NCI-H187 (cell line): Measurements from ENCODE around the gene DLG2.
A peak's percentile ranks its signal among the peaks of the same experiment; 100 is the strongest.

Experiments
- DNase-seq, 2 experiments: peaks; one replicate each; lab custom pipeline; 2025; lab: John Stamatoyannopoulos, UW

DLG2 gene

DNA sequence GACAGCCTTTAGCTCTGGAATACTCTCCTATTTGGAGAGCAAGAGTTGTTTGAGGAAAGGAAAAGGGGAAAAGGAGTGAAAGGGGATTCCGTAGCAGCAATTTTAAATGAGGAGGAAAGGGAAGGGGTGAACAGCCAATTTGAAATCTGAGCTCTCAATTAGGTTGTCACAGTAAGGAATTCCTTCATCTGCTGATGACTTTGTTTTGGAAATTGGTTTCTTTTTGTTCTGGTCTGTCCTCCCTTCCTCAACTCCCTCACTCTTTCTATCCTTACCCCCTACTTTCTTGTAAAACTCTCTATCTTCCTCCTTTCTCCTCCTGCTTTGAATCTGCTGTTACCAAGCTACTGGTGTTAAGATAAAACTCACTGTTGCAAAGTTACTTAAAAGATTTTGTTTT, 1155.6 kb downstream of the DLG2 start:
- no peak for DNase-seq

DNA sequence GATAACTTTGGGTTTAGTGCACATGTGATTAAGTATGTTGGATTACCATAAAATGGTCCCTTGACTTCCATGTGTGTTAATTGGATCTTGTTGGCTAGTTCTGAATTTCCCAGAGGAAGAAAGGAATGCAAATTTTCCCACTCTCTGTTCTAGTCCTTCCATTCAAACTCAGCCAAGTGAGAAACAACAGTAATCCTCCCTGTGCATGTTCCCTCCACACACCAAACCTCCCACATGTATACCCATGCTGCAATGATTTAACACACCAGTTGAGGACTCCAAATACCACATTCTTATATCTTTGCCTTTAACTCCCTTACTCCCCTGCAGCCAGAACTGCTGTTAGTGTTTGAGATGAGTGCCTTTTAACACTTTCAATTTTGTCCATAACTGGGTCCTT, 1158.9 kb downstream of the DLG2 start:
- DNase-seq = no peak

DNA sequence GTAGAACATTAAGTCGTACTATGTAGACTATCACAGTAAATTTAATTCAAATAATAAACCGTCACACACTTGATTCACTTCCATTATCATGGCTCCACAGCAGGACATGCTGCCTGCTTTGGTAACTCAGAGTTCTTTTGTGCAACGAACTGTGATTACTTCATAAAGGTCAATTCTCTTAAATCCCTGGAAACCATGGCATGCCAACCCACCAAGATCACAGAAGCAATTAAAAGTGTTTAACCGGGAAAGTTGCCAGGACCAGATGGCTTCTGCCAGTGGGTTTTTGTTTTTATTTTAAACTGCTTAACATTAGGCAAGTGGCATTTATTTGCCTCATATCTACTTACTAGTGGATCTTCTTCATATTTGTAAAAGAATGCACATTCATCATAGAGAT, 1162.1 kb downstream of the DLG2 start:
- DNase-seq = no peak

- DNase-seq = no peak
These were observed 1171.5 kb downstream of the DLG2 start for GRCh38 chr11:84455691-84456090.

- no peak for DNase-seq
These were observed 1174.9 kb downstream of the DLG2 start for GRCh38 chr11:84452211-84452610.

- no peak for DNase-seq
These were observed 1188.6 kb downstream of the DLG2 start for GRCh38 chr11:84438565-84438964.

DNA sequence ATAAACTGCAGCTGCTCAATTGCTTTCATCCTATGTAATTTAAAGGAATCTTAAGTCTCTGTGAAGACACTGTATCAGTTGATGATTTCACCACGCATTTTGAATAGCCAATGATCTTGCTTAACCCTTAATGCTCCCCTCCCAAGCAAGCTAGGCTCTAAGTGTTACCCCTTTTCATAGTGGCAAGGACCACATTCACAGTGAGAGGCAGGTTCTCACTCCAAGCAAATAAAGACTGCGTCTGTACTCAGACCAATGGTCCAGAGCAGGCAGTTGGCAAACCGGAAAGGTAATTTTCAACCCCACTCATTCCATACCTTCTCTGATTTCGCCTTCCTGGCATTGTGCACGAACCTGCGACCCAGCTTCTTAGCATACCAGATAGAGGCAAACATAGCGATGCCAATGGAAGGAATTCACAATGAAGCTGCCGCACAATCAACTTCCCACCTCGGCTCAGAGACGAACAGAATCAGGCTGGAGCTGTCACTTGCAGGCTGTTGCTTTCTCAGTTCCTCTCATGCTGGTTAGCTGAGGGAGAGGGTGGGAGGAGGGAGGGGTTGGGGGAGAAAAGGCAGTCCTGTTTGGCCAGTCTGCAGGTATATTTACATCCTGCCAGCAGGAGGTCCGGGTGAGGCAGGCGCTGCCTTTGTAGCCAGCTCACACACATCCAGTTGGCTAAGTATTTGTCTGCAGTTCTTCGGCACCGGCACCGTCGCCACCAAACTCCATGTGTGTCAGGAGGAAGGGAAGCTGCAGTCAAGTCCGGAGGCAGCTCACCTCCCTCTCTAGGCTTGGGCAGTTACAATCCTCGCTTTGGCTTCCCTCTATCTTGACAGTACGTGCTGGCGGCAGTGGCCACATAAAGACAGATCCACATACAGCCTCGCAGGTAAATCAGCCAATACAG, 1189.8 kb downstream of the DLG2 start:
- DNase-seq = peak; percentile 45 to 52

DNA sequence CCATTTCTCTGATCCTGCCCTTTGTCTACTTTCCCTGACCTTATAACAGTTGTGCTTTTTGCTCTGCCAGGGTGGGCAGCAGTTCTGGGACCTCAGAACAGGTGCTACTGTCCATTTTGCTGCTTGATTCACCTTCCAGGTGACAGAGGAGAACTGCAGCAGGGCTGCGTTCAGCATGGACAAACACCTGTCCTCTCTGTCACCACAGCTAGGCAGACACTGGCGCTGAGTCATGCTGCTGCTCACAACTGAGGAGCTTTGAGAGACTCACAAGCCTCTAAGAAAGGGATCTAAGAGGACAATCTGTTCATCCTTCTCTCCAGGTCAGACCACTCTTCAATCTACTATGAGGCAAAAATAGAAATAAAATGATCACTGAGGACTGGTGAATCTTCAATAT, 1196.5 kb downstream of the DLG2 start:
- peak in 1 of 2 experiments; percentile 16 for DNase-seq

DNA sequence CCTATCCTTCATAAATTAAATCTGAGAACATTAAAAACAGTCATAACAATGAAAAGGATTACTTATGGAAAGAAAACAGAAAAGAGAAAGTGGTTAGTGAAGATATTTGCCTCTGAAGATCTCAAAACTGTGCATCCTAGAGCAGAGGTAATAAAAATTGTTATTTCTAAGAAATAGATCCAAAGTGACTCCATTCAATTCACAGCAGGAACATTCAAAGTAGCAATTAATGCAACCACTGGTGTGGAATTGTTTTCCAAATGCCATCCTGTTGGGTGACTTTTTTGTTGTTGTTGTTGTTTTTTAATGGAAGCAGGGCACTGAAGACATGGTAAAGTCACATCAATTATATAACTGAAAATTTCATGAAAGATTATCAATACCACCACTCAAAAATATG, 1201.5 kb downstream of the DLG2 start:
- DNase-seq = no peak

DNA sequence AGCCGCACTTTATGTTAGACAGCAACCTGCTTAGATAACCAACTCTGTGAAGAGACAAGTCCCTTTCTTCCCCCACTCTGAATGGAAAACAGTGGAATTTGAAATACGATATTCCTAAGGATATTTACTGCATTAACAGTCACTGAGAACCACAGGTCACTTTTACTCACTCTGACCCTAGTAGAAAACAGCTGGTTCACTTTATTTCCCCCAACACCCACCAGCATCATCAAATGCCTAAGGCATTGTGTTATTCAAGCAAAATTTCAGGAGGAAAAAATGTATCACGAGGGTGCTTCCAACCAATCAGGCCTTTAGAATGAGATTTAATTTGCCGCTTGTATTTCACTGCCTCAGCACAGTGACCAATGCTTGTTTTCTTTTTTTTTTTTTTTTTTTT, 1206.9 kb downstream of the DLG2 start:
- no peak for DNase-seq

GRCh38 chr11:84419616-84420015, 1207.5 kb downstream of the DLG2 start:
- DNase-seq = no peak

DNA sequence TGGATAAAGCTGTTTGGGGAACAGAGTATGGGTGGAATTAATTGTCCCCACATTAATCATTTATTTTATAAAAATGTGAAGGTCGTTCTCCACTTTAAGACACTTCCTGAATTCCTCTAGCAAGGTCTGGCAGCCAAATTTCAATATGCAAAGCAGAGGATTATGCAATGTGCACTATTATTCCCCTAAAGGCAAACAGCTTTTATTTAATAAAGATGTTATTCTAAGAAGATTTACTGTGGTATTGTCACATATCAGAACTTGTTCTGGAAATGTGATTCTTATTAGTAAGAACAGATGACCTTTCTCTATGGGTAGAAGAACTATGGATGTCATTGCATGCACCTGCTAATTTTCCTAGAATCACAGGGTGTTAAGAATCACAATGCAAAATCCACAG, 1212.2 kb downstream of the DLG2 start:
- DNase-seq = no peak

GRCh38 chr11:84413549-84413948, 1213.6 kb downstream of the DLG2 start:
- no peak for DNase-seq

DNA sequence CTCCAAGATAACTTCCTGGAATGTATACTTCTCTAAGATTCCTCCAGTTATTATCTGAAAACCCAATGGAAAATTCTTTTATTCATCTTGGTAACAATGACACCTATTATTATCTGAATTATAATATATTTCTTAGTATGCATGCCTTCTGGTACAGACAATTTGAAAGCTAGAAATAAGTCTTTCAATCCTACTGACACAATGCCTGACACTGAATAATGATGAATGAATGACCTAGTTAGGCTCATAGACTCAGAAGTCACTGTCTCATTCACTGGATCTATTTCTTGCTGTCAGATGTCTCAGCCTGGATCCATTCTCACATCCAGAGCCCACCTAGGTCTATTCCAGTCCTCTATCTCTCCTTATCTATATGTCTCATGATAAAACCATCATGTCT, 1214.3 kb downstream of the DLG2 start:
- no peak for DNase-seq

DNA sequence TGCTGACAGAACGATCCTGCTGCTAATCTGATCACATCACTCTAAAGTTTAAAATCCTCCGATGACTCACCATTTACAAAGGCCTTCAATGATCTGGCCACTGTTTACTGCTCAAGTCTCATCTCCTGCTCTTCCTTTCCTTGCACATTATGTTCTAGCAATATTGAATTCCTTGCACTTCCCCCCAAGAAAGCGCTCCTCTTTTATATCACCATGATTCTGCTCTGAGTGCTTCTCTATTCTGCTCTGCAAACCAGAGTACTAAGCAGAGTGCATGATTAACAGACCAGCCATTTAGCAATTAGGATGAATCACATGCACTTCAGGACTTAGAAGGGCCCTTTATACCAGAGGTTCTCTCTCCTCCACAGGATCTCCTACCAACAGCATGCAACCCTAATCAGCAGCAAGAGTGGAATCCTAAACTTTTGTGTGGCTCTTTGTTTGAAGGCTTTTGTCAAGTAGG, 1218.2 kb downstream of the DLG2 start:
- DNase-seq = peak in 1 of 2 experiments; percentile 14

GRCh38 chr11:84407091-84407490, 1220.1 kb downstream of the DLG2 start:
- DNase-seq = no peak

DNA sequence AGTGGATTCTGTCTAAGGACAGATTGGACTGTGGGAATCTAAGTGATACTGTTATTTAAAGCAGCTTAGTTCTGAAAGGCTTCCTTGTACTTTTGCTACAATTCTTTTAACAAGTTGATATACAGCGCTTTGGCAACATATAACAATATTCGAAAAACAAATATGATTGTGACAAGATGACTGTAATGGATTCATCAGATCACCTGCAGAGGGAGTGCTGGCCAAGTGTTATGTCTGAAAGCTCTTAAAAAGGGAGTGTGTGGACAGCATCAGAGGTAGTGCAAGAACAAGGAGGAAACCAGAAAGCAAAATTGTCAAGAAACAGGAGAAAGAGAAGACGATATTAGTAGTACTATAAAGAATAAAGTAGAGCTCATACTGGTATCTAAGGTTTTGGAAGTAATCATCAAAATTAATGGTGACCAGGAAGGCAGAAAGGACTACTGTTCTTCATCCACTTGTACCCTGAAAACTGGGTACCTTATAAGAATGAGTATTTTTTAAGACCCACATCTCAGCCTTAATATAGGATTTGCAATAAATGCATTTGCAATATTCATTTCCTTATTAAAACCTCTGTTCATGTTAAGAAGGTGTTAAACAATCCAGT, 1229.0 kb downstream of the DLG2 start:
- DNase-seq = no peak

- DNase-seq = no peak
These were observed 1230.6 kb downstream of the DLG2 start for GRCh38 chr11:84396521-84396920.

GRCh38 chr11:84390441-84391078, 1236.6 kb downstream of the DLG2 start:
- DNase-seq = no peak

DNA sequence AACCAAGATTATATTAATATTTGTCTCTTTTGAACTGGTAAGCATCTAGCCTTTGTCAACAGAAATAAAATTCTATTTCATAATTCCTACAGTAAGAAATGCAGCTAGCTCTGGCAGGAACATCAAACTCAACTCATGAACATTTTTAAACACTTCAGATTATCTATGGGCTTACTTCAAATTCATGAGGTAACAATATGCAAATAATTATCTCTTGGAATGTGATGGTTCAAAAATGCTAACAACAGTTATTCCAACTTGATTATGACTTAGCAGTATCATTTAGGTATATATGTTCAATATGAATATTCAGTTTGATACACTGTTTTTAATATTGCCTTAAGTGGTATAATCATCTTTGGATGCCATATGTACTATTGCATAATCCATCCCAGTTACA, 1237.4 kb downstream of the DLG2 start:
- no peak for DNase-seq

DNA sequence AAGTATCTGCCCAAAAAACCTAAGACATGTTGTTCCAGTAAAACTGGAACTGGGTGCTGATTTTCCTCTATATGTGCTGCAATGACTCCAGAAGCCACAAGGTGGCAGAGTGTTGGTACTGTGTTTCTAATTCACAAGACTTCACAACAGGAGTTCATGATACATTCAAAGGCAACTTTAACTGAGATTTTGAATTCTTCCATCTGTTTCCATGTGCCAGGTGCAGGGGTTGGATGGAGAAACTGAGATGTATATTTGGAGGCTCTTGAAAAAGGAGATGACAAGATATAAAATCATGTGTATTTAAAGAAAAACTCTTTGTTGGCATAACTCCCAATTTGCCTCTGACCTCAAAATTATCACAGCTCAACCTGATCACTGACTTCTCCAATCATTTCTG, 1242.4 kb downstream of the DLG2 start:
- peak; percentile 9 to 18 for DNase-seq

- no peak for DNase-seq
These were observed 1243.6 kb downstream of the DLG2 start for GRCh38 chr11:84383576-84383975.

GRCh38 chr11:84381666-84382065, 1245.5 kb downstream of the DLG2 start:
- DNase-seq = no peak
